ENCODE measurements around the gene DIS3L2. TPM values are rescaled to one million over a fixed set of nuclear protein-coding genes. Genes with fewer than 3 reads are reported as not detected.

The DIS3L2 gene
- total and polyA plus RNA-seq, 5 donors from 2014 or later, result 10.9 to 76.9 (median 21.0) TPM

GRCh38 chr2:232137356-232138147 lies 176.0 kb downstream of the DIS3L2 start:
- Histone ChIP-seq H3K4me3 (ENCODE audit: low read depth, low read length) (no peak overlapping the region), H3K27me3 (ENCODE audit: control insufficient read depth, insufficient read depth, low read length) (no peaks in the 10 kb centered on the region), H3K4me1 (ENCODE audit: control insufficient read depth, insufficient read depth, low read length, poor library complexity, severe bottlenecking) (peaks cover 13% of the 10 kb centered on the region), H3K9me3 (ENCODE audit: control insufficient read depth in 2 of 2, low read length in 2 of 2) (no peaks in the 10 kb centered on the region), H3K27ac (ENCODE audit: insufficient read depth, low read length, poor library complexity, severe bottlenecking) (peak overlapping the region; percentile 44), H3K36me3 (ENCODE audit: control insufficient read depth, insufficient read depth, low read length) (peaks cover 9% of the 10 kb centered on the region)
- no peak for DNase-seq
- no peaks in the 10 kb centered on the region for H3K27me3 Mint-ChIP-seq
- H3K36me3 Mint-ChIP-seq, result peaks cover 9% of the 10 kb centered on the region
- H3K9me3 Mint-ChIP-seq, result no peaks in the 10 kb centered on the region
- H3K4me1 Mint-ChIP-seq, result peaks cover 21 to 51% (median 41%) of the 10 kb centered on the region in 4 donors
- H3K4me3 Mint-ChIP-seq, result no peak overlapping the region
- ATAC-seq (ENCODE audit: low read depth in 2 of 2), result no peak
- peak overlapping the region; percentile 72 to 88 (median 78) for H3K27ac Mint-ChIP-seq

- Mint-ChIP-seq H3K9me3 (no peaks in the 10 kb centered on the region), H3K27me3 (no peaks in the 10 kb centered on the region), H3K36me3 (peaks cover 6% of the 10 kb centered on the region), H3K27ac (peak overlapping the region; percentile 68 to 90 (median 86)), H3K4me3 (no peak overlapping the region), H3K4me1 (peaks cover 21 to 51% (median 41%) of the 10 kb centered on the region in 4 donors)
- no peak overlapping the region for H3K4me3 ChIP-seq (ENCODE audit: low read depth, low read length)
- no peaks in the 10 kb centered on the region for H3K27me3 ChIP-seq (ENCODE audit: control insufficient read depth, insufficient read depth, low read length)
- H3K27ac ChIP-seq (ENCODE audit: insufficient read depth, low read length, poor library complexity, severe bottlenecking), result no peak overlapping the region
- ATAC-seq (ENCODE audit: low read depth in 2 of 2), result no peak
- peaks cover 13% of the 10 kb centered on the region for H3K4me1 ChIP-seq (ENCODE audit: control insufficient read depth, insufficient read depth, low read length, poor library complexity, severe bottlenecking)
- peaks cover 4% of the 10 kb centered on the region for H3K36me3 ChIP-seq (ENCODE audit: control insufficient read depth, insufficient read depth, low read length)
- DNase-seq, result no peak
- no peaks in the 10 kb centered on the region for H3K9me3 ChIP-seq (ENCODE audit: control insufficient read depth in 2 of 2, low read length in 2 of 2)
Measured at GRCh38 chr2:232138441-232138840, 176.9 kb downstream of the DIS3L2 start.

- H3K27me3 Mint-ChIP-seq, result no peaks in the 10 kb centered on the region
Measured at GRCh38 chr2:232139171-232139594, 177.7 kb downstream of the DIS3L2 start.

GRCh38 chr2:232139786-232140562 lies 178.5 kb downstream of the DIS3L2 start:
- DNase-seq (no peak), ATAC-seq (ENCODE audit: low read depth in 2 of 2) (no peak)
- peaks cover 13% of the 10 kb centered on the region for H3K4me1 ChIP-seq (ENCODE audit: control insufficient read depth, insufficient read depth, low read length, poor library complexity, severe bottlenecking)
- Mint-ChIP-seq H3K4me1 (peaks cover 18 to 47% (median 40%) of the 10 kb centered on the region in 4 donors), H3K36me3 (no peaks in the 10 kb centered on the region), H3K27me3 (no peaks in the 10 kb centered on the region), H3K27ac (peak overlapping the region; percentile 79 to 90 (median 86)), H3K9me3 (no peaks in the 10 kb centered on the region), H3K4me3 (peak overlapping the region in 2 of 4 donors; percentile 2 to 5)
- peaks cover 4% of the 10 kb centered on the region for H3K36me3 ChIP-seq (ENCODE audit: control insufficient read depth, insufficient read depth, low read length)
- no peaks in the 10 kb centered on the region for H3K27me3 ChIP-seq (ENCODE audit: control insufficient read depth, insufficient read depth, low read length)
- no peak overlapping the region for H3K4me3 ChIP-seq (ENCODE audit: low read depth, low read length)
- no peaks in the 10 kb centered on the region for H3K9me3 ChIP-seq (ENCODE audit: control insufficient read depth in 2 of 2, low read length in 2 of 2)
- H3K27ac ChIP-seq (ENCODE audit: insufficient read depth, low read length, poor library complexity, severe bottlenecking), result peak overlapping the region; percentile 43

More at GRCh38 chr2:232139171-232139594, 177.7 kb downstream of the DIS3L2 start:
- peak overlapping the region; percentile 43 for H3K27ac ChIP-seq (ENCODE audit: insufficient read depth, low read length, poor library complexity, severe bottlenecking)
- ATAC-seq (ENCODE audit: low read depth in 2 of 2) (peak; percentile 69 to 84), DNase-seq (peak in 2 of 3 donors; percentile 15 to 63)
- no peaks in the 10 kb centered on the region for H3K27me3 ChIP-seq (ENCODE audit: control insufficient read depth, insufficient read depth, low read length)
- H3K4me3 ChIP-seq (ENCODE audit: low read depth, low read length), result peak overlapping the region; percentile 37
- Mint-ChIP-seq H3K36me3 (peaks cover 2% of the 10 kb centered on the region), H3K4me3 (peak overlapping the region; percentile 5 to 61 (median 43)), H3K9me3 (no peaks in the 10 kb centered on the region), H3K4me1 (peaks cover 17 to 51% (median 41%) of the 10 kb centered on the region in 4 donors), H3K27ac (peak overlapping the region; percentile 79 to 90 (median 86))
- no peaks in the 10 kb centered on the region for H3K9me3 ChIP-seq (ENCODE audit: control insufficient read depth in 2 of 2, low read length in 2 of 2)
- peaks cover 4% of the 10 kb centered on the region for H3K36me3 ChIP-seq (ENCODE audit: control insufficient read depth, insufficient read depth, low read length)
- peaks cover 13% of the 10 kb centered on the region for H3K4me1 ChIP-seq (ENCODE audit: control insufficient read depth, insufficient read depth, low read length, poor library complexity, severe bottlenecking)

GRCh38 chr2:232141591-232141990 lies 180.1 kb downstream of the DIS3L2 start:
- Mint-ChIP-seq H3K36me3 (peaks cover 6% of the 10 kb centered on the region), H3K27me3 (no peaks in the 10 kb centered on the region), H3K4me1 (peaks cover 18 to 47% (median 36%) of the 10 kb centered on the region in 4 donors), H3K27ac (peak overlapping the region in 2 of 3 donors; percentile 20 to 53), H3K9me3 (no peaks in the 10 kb centered on the region), H3K4me3 (no peak overlapping the region)
- DNase-seq (no peak), ATAC-seq (ENCODE audit: low read depth in 2 of 2) (no peak)
- Histone ChIP-seq H3K27me3 (ENCODE audit: control insufficient read depth, insufficient read depth, low read length) (no peaks in the 10 kb centered on the region), H3K27ac (ENCODE audit: insufficient read depth, low read length, poor library complexity, severe bottlenecking) (no peak overlapping the region), H3K4me3 (ENCODE audit: low read depth, low read length) (no peak overlapping the region), H3K36me3 (ENCODE audit: control insufficient read depth, insufficient read depth, low read length) (peaks cover 4% of the 10 kb centered on the region), H3K4me1 (ENCODE audit: control insufficient read depth, insufficient read depth, low read length, poor library complexity, severe bottlenecking) (peaks cover 13% of the 10 kb centered on the region), H3K9me3 (ENCODE audit: control insufficient read depth in 2 of 2, low read length in 2 of 2) (no peaks in the 10 kb centered on the region)

GRCh38 chr2:232142049-232142448 lies 180.5 kb downstream of the DIS3L2 start:
- Mint-ChIP-seq H3K4me3 (no peak overlapping the region), H3K4me1 (peaks cover 18 to 43% (median 34%) of the 10 kb centered on the region in 4 donors), H3K27me3 (no peaks in the 10 kb centered on the region), H3K27ac (peak overlapping the region in 2 of 3 donors; percentile 9 to 20), H3K36me3 (peaks cover 6% of the 10 kb centered on the region), H3K9me3 (no peaks in the 10 kb centered on the region)
- peak in 1 of 3 donors; percentile 33 for DNase-seq
- Histone ChIP-seq H3K27me3 (ENCODE audit: control insufficient read depth, insufficient read depth, low read length) (no peaks in the 10 kb centered on the region), H3K4me1 (ENCODE audit: control insufficient read depth, insufficient read depth, low read length, poor library complexity, severe bottlenecking) (peaks cover 13% of the 10 kb centered on the region), H3K9me3 (ENCODE audit: control insufficient read depth in 2 of 2, low read length in 2 of 2) (no peaks in the 10 kb centered on the region), H3K36me3 (ENCODE audit: control insufficient read depth, insufficient read depth, low read length) (no peaks in the 10 kb centered on the region), H3K27ac (ENCODE audit: insufficient read depth, low read length, poor library complexity, severe bottlenecking) (no peak overlapping the region), H3K4me3 (ENCODE audit: low read depth, low read length) (no peak overlapping the region)
- ATAC-seq (ENCODE audit: low read depth in 2 of 2), result no peak

GRCh38 chr2:232142502-232142901 lies 181.0 kb downstream of the DIS3L2 start:
- H3K36me3 ChIP-seq (ENCODE audit: control insufficient read depth, insufficient read depth, low read length), result no peaks in the 10 kb centered on the region
- no peak overlapping the region for H3K27ac ChIP-seq (ENCODE audit: insufficient read depth, low read length, poor library complexity, severe bottlenecking)
- Mint-ChIP-seq H3K4me1 (peaks cover 18 to 38% (median 30%) of the 10 kb centered on the region in 4 donors), H3K36me3 (peaks cover 9% of the 10 kb centered on the region), H3K9me3 (no peaks in the 10 kb centered on the region), H3K4me3 (no peak overlapping the region), H3K27ac (no peak overlapping the region), H3K27me3 (no peaks in the 10 kb centered on the region)
- no peaks in the 10 kb centered on the region for H3K27me3 ChIP-seq (ENCODE audit: control insufficient read depth, insufficient read depth, low read length)
- H3K4me3 ChIP-seq (ENCODE audit: low read depth, low read length), result no peak overlapping the region
- ATAC-seq (ENCODE audit: low read depth in 2 of 2), result no peak
- H3K9me3 ChIP-seq (ENCODE audit: control insufficient read depth in 2 of 2, low read length in 2 of 2), result no peaks in the 10 kb centered on the region
- peaks cover 13% of the 10 kb centered on the region for H3K4me1 ChIP-seq (ENCODE audit: control insufficient read depth, insufficient read depth, low read length, poor library complexity, severe bottlenecking)
- DNase-seq, result no peak

Data from CD4-positive, CD25-positive, alpha-beta regulatory T cell (primary cell).